A549 (cell line): ENCODE results near the gene SLCO3A1. TPM values are rescaled to one million over a fixed set of nuclear protein-coding genes. Genes with fewer than 3 reads are reported as not detected.

Experiments used
- ATAC-seq, 2 experiments: fragments of 200-7000 bp in 1 of 2; fragments of >200 bp in 1 of 2; cut with Nextera tagmentation in 1 of 2; cut with Tn5 transposase in 1 of 2; 3 replicates each; pipeline versions ENCODE4 v1.8.0 to v1.9.1; 2018 to 2020; ENCODE audit warnings: mild to moderate bottlenecking in 1 of 2, moderate library complexity in 1 of 2
- CTCF ChIA-PET: fragments of 300-600 bp; sonication (Branson Sonifier 250); formaldehyde crosslinking; extraction: SDS; loops from one replicate; lab custom pipeline; 2021; ENCODE audit warnings: antibody characterized with exemption, inconsistent platforms; lab: Yijun Ruan, JAX
- POLR2A ChIA-PET: fragments of 350-600 bp; formaldehyde crosslinking; extraction: SDS; loops from one replicate; lab custom pipeline; 2021; ENCODE audit warnings: antibody characterized with exemption, inconsistent platforms; lab: Yijun Ruan, JAX
- DNase-seq, 2 experiments: peaks; one replicate each; pipeline versions ENCODE4 v3.0.0 to v3.0.0-alpha.2; 2011 to 2016; ENCODE audit warnings: low read depth in 1 of 2, low spot score in 1 of 2
- FAIRE-seq: peaks from 2 replicates; lab custom pipeline; 2011; peaks lifted over from hg19 to GRCh38; lab: Jason Lieb, UNC
- H3K27ac ChIP-seq, 2 experiments: fragments of >200 bp; sonication (Bioruptor Twin); formaldehyde crosslinking; 3 replicates each; pipeline ENCODE4 v1.5.1; 2016 to 2017
- H3K4me1 ChIP-seq: fragments of >200 bp; sonication (Bioruptor Twin); formaldehyde crosslinking; 3 replicates; pipeline ENCODE4 v1.6.1; 2016
- H3K4me2 ChIP-seq: fragments of >200 bp; sonication (Bioruptor Twin); formaldehyde crosslinking; 3 replicates; pipeline ENCODE4 v1.6.1; 2016
- H3K4me3 ChIP-seq: fragments of >200 bp; sonication (Bioruptor Twin); formaldehyde crosslinking; 3 replicates; pipeline ENCODE4 v1.5.1; 2016
- H3K9me3 ChIP-seq: fragments of >200 bp; sonication (Bioruptor Twin); formaldehyde crosslinking; 3 replicates; pipeline ENCODE4 v1.6.1; 2016
- CBX2 ChIP-seq: fragments of 200-600 bp; sonication (generic); IDR thresholded peaks from 2 replicates; pipeline ENCODE4 v1.6.1; 2016; ENCODE audit warnings: low read depth, mild to moderate bottlenecking, borderline replicate concordance
- CBX8 ChIP-seq: fragments of 200-600 bp; sonication (generic); IDR thresholded peaks from 2 replicates; pipeline ENCODE4 v1.6.1; 2016
- EHF ChIP-seq: fragments of 250-450 bp; sonication (Bioruptor Pico); IDR thresholded peaks from 2 replicates; pipeline ENCODE4 v1.5.0; 2020; ENCODE audit warnings: mild to moderate bottlenecking
- EP300 ChIP-seq, 2 experiments: fragments of >200 bp; sonication (Bioruptor Twin); formaldehyde crosslinking; IDR thresholded peaks; 2 replicates in 1 of 2; 3 replicates in 1 of 2; pipeline ENCODE4 v1.6.1; 2016 to 2017
- ESRRA ChIP-seq: fragments of 150-350 bp; IDR thresholded peaks from 2 replicates; pipeline ENCODE4 v1.6.1; 2014; ENCODE audit warnings: mild to moderate bottlenecking, low read length, borderline replicate concordance
- FOSB ChIP-seq: fragments of 250-450 bp; sonication (Bioruptor Pico); IDR thresholded peaks from 2 replicates; pipeline ENCODE4 v1.5.0; 2020; ENCODE audit warnings: mild to moderate bottlenecking, moderate library complexity
- HDAC2 ChIP-seq: fragments of 200-600 bp; sonication (generic); IDR thresholded peaks from 2 replicates; pipeline ENCODE4 v1.6.1; 2016
- JUNB ChIP-seq: fragments of >200 bp; sonication (Bioruptor Twin); formaldehyde crosslinking; IDR thresholded peaks from 2 replicates; pipeline ENCODE4 v1.6.1; 2016
- NFE2L2 ChIP-seq: fragments of 150-350 bp; conservative IDR thresholded peaks from 2 replicates; pipeline ENCODE4 v1.6.1; 2014; ENCODE audit warnings: low read length
- NPAS2 ChIP-seq: fragments of 250-450 bp; sonication (Bioruptor Pico); IDR thresholded peaks from 2 replicates; pipeline ENCODE4 v1.8.0; 2022; ENCODE audit warnings: mild to moderate bottlenecking, moderate library complexity, borderline replicate concordance
- POLR2AphosphoS2 ChIP-seq: conservative IDR thresholded peaks from 2 replicates; pipeline ENCODE4 v1.6.1; 2012; ENCODE audit warnings: low read length, improper control_type of control experiment, inconsistent platforms
- SMC3 ChIP-seq: fragments of >200 bp; sonication (Bioruptor Twin); formaldehyde crosslinking; IDR thresholded peaks from 3 replicates; pipeline ENCODE4 v1.6.1; 2018; ENCODE audit warnings: inconsistent platforms
- TP53 ChIP-seq: fragments of 250-450 bp; sonication (Bioruptor Pico); IDR thresholded peaks from 2 replicates; pipeline ENCODE4 v1.5.0; 2021; ENCODE audit warnings: mild to moderate bottlenecking, moderate library complexity
- ZSCAN20 ChIP-seq: fragments of 250-450 bp; sonication (Bioruptor Pico); IDR thresholded peaks from 2 replicates; pipeline ENCODE4 v1.8.0; 2022; ENCODE audit warnings: mild to moderate bottlenecking, moderate library complexity
- WGBS: methylation state at CpG from one replicate; pipeline ENCODE4 v1.1.6; 2017; ENCODE audit errors: missing lambda C conversion rate; 5-methylcytosine and 5-hydroxymethylcytosine counted together
- polyA plus RNA-seq, 4 experiments: library from polyadenylated mRNA; depleted of rRNA in 3 of 4; stranded (reverse); fragments of >200 nt; fragmentation: RNase III in 1 of 4; extraction: RNeasy Plus Mini Kit Qiagen cat#74134 plus additional on column Dnase treatment in 1 of 4; gene quantifications; 2 replicates in 3 of 4; 3 replicates in 1 of 4; pipeline ENCODE4 v1.2.3, GENCODE V29; 2011 to 2017
- TF ChIP-seq, protein P1 (sequence below): IDR thresholded peaks from 2 replicates; pipeline ENCODE4 v1.6.1; 2012
- TF ChIP-seq, protein P2 (sequence below): fragments of 200-600 bp; sonication (generic); IDR thresholded peaks from 2 replicates; pipeline ENCODE4 v1.6.1; 2016; ENCODE audit warnings: antibody characterized with exemption, mild to moderate bottlenecking, moderate library complexity

The SLCO3A1 gene
- polyA plus RNA-seq, 2 of the 4 experiments (the other 2 are of a cell fraction), result 16.8 to 17.0 TPM

GRCh38 chr15:92074646-92075045 is 221.1 kb downstream of the SLCO3A1 start:
- no peaks in the 10 kb centered on the region for H3K9me3 ChIP-seq
- FAIRE-seq, result no peak
- TF ChIP-seq NPAS2 (CRISPR knock-in tag), result no peak
- TF ChIP-seq EP300 (IDR thresholded peaks at IDR 0.05), result no peak
- TF ChIP-seq ZSCAN20 (CRISPR knock-in tag), result no peak
- TF ChIP-seq, all 56 proteins: peak for 0
- ATAC-seq (no peak), DNase-seq (peak in 1 of 2 experiments; percentile 37)
- no peak overlapping the region for H3K4me3 ChIP-seq
- 20% methylated on average over 5 of the region's 5 CpGs for WGBS
- H3K4me1 ChIP-seq, result peaks cover 15% of the 10 kb centered on the region
- no peak overlapping the region for H3K27ac ChIP-seq
- H3K4me2 ChIP-seq, result no peak overlapping the region
- ChIA-PET POLR2A (no interaction called here), CTCF (interaction anchor here (0.6 to 17.2 kb wide), 7 partner anchors 14 to 1018 kb away, joined by 3 to 256 read pairs (median 5); partner anchors contain the start of gene SLCO3A1)

- Histone ChIP-seq H3K27ac (no peak overlapping the region), H3K4me3 (no peak overlapping the region), H3K4me2 (no peak overlapping the region), H3K4me1 (peaks cover 8% of the 10 kb centered on the region; the same call in 2 of the 3 replicates), H3K9me3 (no peaks in the 10 kb centered on the region)
- ChIA-PET POLR2A (no interaction called here), CTCF (interaction anchor here (1.5 to 17.2 kb wide), 6 partner anchors 15 to 774 kb away, joined by 3 to 256 read pairs (median 9); partner anchors contain the start of gene SLCO3A1)
- no peak for ATAC-seq
- FAIRE-seq, result no peak
- no peak for DNase-seq
- 91% methylated on average over 7 of the region's 7 CpGs for WGBS
- no peak for TF ChIP-seq HDAC2
- TF ChIP-seq, protein P1, sequence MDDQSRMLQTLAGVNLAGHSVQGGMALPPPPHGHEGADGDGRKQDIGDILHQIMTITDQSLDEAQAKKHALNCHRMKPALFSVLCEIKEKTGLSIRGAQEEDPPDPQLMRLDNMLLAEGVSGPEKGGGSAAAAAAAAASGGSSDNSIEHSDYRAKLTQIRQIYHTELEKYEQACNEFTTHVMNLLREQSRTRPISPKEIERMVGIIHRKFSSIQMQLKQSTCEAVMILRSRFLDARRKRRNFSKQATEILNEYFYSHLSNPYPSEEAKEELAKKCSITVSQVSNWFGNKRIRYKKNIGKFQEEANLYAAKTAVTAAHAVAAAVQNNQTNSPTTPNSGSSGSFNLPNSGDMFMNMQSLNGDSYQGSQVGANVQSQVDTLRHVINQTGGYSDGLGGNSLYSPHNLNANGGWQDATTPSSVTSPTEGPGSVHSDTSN, result no peak
Observed at GRCh38 chr15:92075764-92076163, 222.3 kb downstream of the SLCO3A1 start.

- Histone ChIP-seq H3K4me2 (no peak overlapping the region), H3K4me1 (peaks cover 8% of the 10 kb centered on the region; the same call in 2 of the 3 replicates), H3K27ac (no peak overlapping the region), H3K9me3 (no peaks in the 10 kb centered on the region), H3K4me3 (no peak overlapping the region)
- TF ChIP-seq, protein P2, sequence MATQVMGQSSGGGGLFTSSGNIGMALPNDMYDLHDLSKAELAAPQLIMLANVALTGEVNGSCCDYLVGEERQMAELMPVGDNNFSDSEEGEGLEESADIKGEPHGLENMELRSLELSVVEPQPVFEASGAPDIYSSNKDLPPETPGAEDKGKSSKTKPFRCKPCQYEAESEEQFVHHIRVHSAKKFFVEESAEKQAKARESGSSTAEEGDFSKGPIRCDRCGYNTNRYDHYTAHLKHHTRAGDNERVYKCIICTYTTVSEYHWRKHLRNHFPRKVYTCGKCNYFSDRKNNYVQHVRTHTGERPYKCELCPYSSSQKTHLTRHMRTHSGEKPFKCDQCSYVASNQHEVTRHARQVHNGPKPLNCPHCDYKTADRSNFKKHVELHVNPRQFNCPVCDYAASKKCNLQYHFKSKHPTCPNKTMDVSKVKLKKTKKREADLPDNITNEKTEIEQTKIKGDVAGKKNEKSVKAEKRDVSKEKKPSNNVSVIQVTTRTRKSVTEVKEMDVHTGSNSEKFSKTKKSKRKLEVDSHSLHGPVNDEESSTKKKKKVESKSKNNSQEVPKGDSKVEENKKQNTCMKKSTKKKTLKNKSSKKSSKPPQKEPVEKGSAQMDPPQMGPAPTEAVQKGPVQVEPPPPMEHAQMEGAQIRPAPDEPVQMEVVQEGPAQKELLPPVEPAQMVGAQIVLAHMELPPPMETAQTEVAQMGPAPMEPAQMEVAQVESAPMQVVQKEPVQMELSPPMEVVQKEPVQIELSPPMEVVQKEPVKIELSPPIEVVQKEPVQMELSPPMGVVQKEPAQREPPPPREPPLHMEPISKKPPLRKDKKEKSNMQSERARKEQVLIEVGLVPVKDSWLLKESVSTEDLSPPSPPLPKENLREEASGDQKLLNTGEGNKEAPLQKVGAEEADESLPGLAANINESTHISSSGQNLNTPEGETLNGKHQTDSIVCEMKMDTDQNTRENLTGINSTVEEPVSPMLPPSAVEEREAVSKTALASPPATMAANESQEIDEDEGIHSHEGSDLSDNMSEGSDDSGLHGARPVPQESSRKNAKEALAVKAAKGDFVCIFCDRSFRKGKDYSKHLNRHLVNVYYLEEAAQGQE, result no peak
- TF ChIP-seq SMC3, result no peak
- TF ChIP-seq CBX8, result no peak
- TF ChIP-seq JUNB, result no peak
- no peak for TF ChIP-seq TP53 (CRISPR knock-in tag)
- no peak for TF ChIP-seq ESRRA
- no peak for TF ChIP-seq EHF (CRISPR knock-in tag)
- TF ChIP-seq FOSB (CRISPR knock-in tag), result no peak
- no peak for TF ChIP-seq NFE2L2
- TF ChIP-seq POLR2AphosphoS2, result no peak
- TF ChIP-seq CBX2, result no peak
- no peak for ATAC-seq
- ChIA-PET POLR2A (no interaction called here), CTCF (interaction anchor here (0.6 to 17.2 kb wide), 24 partner anchors 11 to 775 kb away, joined by 3 to 256 read pairs (median 5); partner anchors contain the start of gene SLCO3A1)
- no peak for FAIRE-seq
- DNase-seq, result no peak
- WGBS, result 79% methylated on average over 8 of the region's 8 CpGs
Observed at GRCh38 chr15:92076541-92076940, 223.0 kb downstream of the SLCO3A1 start.
